Erythroblast (primary cell): ENCODE results near the gene SNTB2.

Source experiments
- GATA1 ChIP-seq: IDR thresholded peaks from 2 replicates; pipeline ENCODE4 v1.6.1; 2011; ENCODE audit warnings: low read depth, mild to moderate bottlenecking, control low read depth, low read length, moderate library complexity
- POLR2A ChIP-seq: IDR thresholded peaks from 2 replicates; pipeline ENCODE4 v1.6.1; 2011; ENCODE audit warnings: mild to moderate bottlenecking, low read length

GRCh38 chr16:69190046-69190588 lies 3.2 kb downstream of the SNTB2 start:
- TF ChIP-seq POLR2A, result no peak
- no peak for TF ChIP-seq GATA1
